Uterus (tissue), 2 donors: ENCODE measurements around the gene GSE1.

ENCODE experiments used
- CTCF ChIP-seq, 4 experiments: fragments of 200-600 bp in 2 of 4; fragments of 450-650 bp in 2 of 4; sonication (generic) in 2 of 4; IDR thresholded peaks; one replicate each; pipeline ENCODE4 v1.5.1; 2016 to 2019; ENCODE audit warnings: antibody characterized with exemption in 4 of 4, mild to moderate bottlenecking in 2 of 4, moderate library complexity in 1 of 4
- POLR2A ChIP-seq, 2 donors: fragments of 450-650 bp; IDR thresholded peaks; one replicate each; pipeline ENCODE4 v1.6.1; 2016; ENCODE audit warnings: antibody characterized with exemption in 2 of 2, mild to moderate bottlenecking in 1 of 2, moderate library complexity in 1 of 2

DNA sequence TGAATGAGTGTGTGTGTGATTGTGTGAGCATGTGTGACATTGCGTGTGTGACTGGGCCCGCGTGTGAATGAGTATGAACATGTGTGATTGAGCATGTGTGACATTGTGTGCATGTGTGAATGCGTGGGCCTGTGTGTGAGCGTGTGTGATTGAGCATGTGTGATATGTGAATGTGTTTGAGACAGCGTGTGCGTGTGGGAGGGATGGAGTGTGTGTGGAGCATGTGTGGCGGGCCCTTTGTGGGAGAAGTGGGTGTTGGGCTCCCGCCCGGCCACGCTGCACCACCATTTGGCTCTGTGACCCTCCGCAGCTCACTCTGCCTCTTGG lies 22.7 kb upstream of the GSE1 start:
- TF ChIP-seq CTCF (IDR thresholded peaks at IDR 0.05) (no peak), POLR2A (IDR thresholded peaks at IDR 0.05) (no peak)
